HepG2 (cell line): ENCODE data around the gene TMEM170B. TPM values are rescaled to one million over a fixed set of nuclear protein-coding genes. Genes with fewer than 3 reads are reported as not detected.

Experiments
- AGO2 ChIP-seq: fragments of 200-400 bp; formaldehyde crosslinking; optimal IDR thresholded peaks from 2 replicates; pipeline ENCODE3; 2017; ENCODE audit warnings: mild to moderate bottlenecking, low read depth, low read length, moderate library complexity
- ARNT ChIP-seq: fragments of 450-650 bp; IDR thresholded peaks from 2 replicates; pipeline ENCODE4 v1.6.1; 2017
- ATF7-NPFF ChIP-seq: sonication (generic); formaldehyde crosslinking; IDR thresholded peaks from 2 replicates; pipeline ENCODE4 v1.8.1; 2023; ENCODE audit warnings: mild to moderate bottlenecking, low read depth, missing genetic modification reagents, moderate library complexity
- ELF3 ChIP-seq: IDR thresholded peaks from 2 replicates; pipeline ENCODE4 v1.6.1; 2016; ENCODE audit warnings: missing genetic modification reagents, missing compliant biosample characterization
- HOXD1 ChIP-seq: sonication (generic); formaldehyde crosslinking; IDR thresholded peaks from 2 replicates; pipeline ENCODE4 v1.5.0; 2020; ENCODE audit warnings: missing genetic modification reagents
- KDM5B ChIP-seq: sonication (generic); formaldehyde crosslinking; IDR thresholded peaks from 2 replicates; pipeline ENCODE4 v1.4.0; 2020; ENCODE audit warnings: missing genetic modification reagents, mild to moderate bottlenecking, borderline replicate concordance
- NPAS2 ChIP-seq: sonication (generic); formaldehyde crosslinking; IDR thresholded peaks from 2 replicates; pipeline ENCODE4 v1.8.0; 2022; ENCODE audit warnings: mild to moderate bottlenecking, missing genetic modification reagents, borderline replicate concordance
- PHF5A ChIP-seq: IDR thresholded peaks from one replicate; pipeline ENCODE4 v1.6.1; 2018; ENCODE audit warnings: low read depth, missing genetic modification reagents; ENCODE audit not compliant: unreplicated experiment
- PLRG1 ChIP-seq: fragments of 450-650 bp; conservative IDR thresholded peaks from 2 replicates; pipeline ENCODE4 v1.6.1; 2016
- REXO4 ChIP-seq: sonication (generic); formaldehyde crosslinking; IDR thresholded peaks from 2 replicates; pipeline ENCODE4 v1.8.0; 2022; ENCODE audit warnings: missing genetic modification reagents, mild to moderate bottlenecking, borderline replicate concordance
- SRY ChIP-seq: sonication (generic); formaldehyde crosslinking; IDR thresholded peaks from 2 replicates; pipeline ENCODE4 v1.8.0; 2022; ENCODE audit warnings: mild to moderate bottlenecking, missing genetic modification reagents
- ZFYVE20 ChIP-seq: sonication (generic); formaldehyde crosslinking; IDR thresholded peaks from 2 replicates; pipeline ENCODE4 v1.8.0; 2023; ENCODE audit warnings: low read depth, mild to moderate bottlenecking, moderate library complexity, missing genetic modification reagents, borderline replicate concordance
- ZNF3 ChIP-seq: IDR thresholded peaks from 2 replicates; pipeline ENCODE4 v1.7.0; 2017; ENCODE audit warnings: inconsistent platforms
- ZNF552 ChIP-seq: sonication (generic); formaldehyde crosslinking; IDR thresholded peaks from 2 replicates; pipeline ENCODE4 v1.9.0; 2022; ENCODE audit warnings: missing genetic modification reagents, mild to moderate bottlenecking, borderline replicate concordance
- polyA plus RNA-seq, 8 experiments: library from polyadenylated mRNA; depleted of rRNA in 3 of 8; stranded (reverse) in 7 of 8; unstranded in 1 of 8; fragments of >200 nt; fragmentation: Illumina TruSeq in 4 of 8; extraction: Trizol in 4 of 8; gene quantifications; 2 replicates each; pipeline versions ENCODE4 v1.2.1 to v1.2.3, GENCODE V29; 2011 to 2016; ENCODE audit warnings: low read depth in 4 of 8, missing spikeins in 1 of 8, mixed read lengths in 1 of 8; ENCODE audit not compliant: insufficient read depth in 1 of 8
- total RNA-seq, 5 experiments: library from RNA; depleted of rRNA; stranded (reverse); fragments of >200 nt; fragmentation: Illumina TruSeq; extraction: Trizol; gene quantifications; 2 replicates each; pipeline ENCODE4 v1.2.3, GENCODE V29; 2016; ENCODE audit warnings: low read depth in 1 of 5
- TF ChIP-seq, protein P1 (sequence below): sonication (generic); formaldehyde crosslinking; IDR thresholded peaks from 2 replicates; pipeline ENCODE4 v1.4.0; 2020; ENCODE audit warnings: missing genetic modification reagents
- TF ChIP-seq, protein P2 (sequence below): sonication (generic); formaldehyde crosslinking; IDR thresholded peaks from 2 replicates; pipeline ENCODE4; 2020; ENCODE audit warnings: missing genetic modification reagents, mild to moderate bottlenecking, borderline replicate concordance
- TF ChIP-seq, protein P3 (sequence below): sonication (generic); formaldehyde crosslinking; IDR thresholded peaks from 2 replicates; pipeline ENCODE4 v1.5.1; 2020; ENCODE audit warnings: mild to moderate bottlenecking, missing genetic modification reagents, moderate library complexity
- TF ChIP-seq, protein P4 (sequence below): fragments of 450-650 bp; IDR thresholded peaks from 2 replicates; pipeline ENCODE4 v1.6.1; 2017; ENCODE audit warnings: mild to moderate bottlenecking
- TF ChIP-seq, protein P5 (sequence below): sonication (generic); formaldehyde crosslinking; IDR thresholded peaks from 2 replicates; pipeline ENCODE4 v1.5.1; 2020; ENCODE audit warnings: missing genetic modification reagents, mild to moderate bottlenecking, borderline replicate concordance

The TMEM170B gene
- total and polyA plus RNA-seq, 2 of the 13 experiments (the other 11 are each of a cell fraction or from before 2014, with no cell fraction given), result 3.3 to 9.4 TPM

DNA sequence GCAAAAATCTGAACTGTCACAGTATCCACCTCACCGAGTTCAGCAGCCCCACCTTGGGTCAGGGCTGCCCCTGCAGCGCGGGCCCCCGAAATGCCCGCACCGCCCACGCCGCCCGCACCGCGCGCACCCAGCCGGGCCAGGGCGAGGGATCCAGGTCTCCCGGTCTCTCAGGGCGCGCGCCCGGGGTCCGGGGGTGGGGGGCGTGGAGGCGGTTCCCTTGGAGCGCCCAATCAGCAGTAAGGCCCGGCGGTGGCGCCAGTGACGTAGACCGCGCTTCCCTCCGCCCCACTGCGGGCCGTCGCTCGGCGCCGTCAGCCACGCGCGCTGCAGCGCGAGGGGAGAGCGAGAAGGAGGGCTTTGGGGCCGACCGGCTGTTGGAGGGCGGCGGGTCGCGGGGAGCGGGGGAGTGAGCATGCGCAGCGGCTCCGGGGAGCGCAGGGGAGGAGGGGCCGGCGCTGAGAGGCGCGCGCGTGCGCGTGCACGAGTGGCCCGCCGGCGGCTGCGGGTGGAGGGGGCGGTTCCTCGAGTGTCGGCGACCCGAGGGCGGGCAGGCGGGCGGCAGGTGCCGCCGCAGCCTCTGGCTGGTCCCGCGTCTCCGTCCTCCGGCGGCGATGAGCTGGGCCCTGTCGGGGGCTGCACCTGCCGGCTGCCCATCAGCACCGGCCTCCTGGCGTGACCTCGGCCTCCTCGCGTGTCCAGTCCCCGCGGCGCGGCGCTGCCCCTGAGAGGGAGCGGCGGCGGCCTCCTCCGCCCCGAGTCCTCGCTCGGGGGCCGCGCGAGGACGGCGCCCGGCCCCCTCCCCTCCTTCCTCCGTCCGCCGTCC, at the start of gene TMEM170B (continued):
- TF ChIP-seq ZFYVE20 (CRISPR knock-in tag), result 0 out of 2 replicates have a peak, but pooled peaks have one; percentile 61
- peak; percentile 60; the same call in 1 of the 2 replicates for TF ChIP-seq ELF3 (CRISPR knock-in tag)
- no peak for TF ChIP-seq ARNT
- TF ChIP-seq AGO2, result no peak
- TF ChIP-seq, protein P1, sequence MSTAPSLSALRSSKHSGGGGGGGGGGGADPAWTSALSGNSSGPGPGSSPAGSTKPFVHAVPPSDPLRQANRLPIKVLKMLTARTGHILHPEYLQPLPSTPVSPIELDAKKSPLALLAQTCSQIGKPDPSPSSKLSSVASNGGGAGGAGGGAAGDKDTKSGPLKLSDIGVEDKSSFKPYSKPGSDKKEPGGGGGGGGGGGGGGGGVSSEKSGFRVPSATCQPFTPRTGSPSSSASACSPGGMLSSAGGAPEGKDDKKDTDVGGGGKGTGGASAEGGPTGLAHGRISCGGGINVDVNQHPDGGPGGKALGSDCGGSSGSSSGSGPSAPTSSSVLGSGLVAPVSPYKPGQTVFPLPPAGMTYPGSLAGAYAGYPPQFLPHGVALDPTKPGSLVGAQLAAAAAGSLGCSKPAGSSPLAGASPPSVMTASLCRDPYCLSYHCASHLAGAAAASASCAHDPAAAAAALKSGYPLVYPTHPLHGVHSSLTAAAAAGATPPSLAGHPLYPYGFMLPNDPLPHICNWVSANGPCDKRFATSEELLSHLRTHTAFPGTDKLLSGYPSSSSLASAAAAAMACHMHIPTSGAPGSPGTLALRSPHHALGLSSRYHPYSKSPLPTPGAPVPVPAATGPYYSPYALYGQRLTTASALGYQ, result peak; percentile 36; the same call in 1 of the 2 replicates
- no peak for TF ChIP-seq NPAS2 (CRISPR knock-in tag)
- TF ChIP-seq PLRG1, result no peak
- TF ChIP-seq HOXD1 (CRISPR knock-in tag), result 0 out of 2 replicates have a peak, but pooled peaks have one; percentile 60
- peak; percentile 5; the same call in 1 of the 2 replicates for TF ChIP-seq ZNF552 (CRISPR knock-in tag)
- TF ChIP-seq, protein P2, sequence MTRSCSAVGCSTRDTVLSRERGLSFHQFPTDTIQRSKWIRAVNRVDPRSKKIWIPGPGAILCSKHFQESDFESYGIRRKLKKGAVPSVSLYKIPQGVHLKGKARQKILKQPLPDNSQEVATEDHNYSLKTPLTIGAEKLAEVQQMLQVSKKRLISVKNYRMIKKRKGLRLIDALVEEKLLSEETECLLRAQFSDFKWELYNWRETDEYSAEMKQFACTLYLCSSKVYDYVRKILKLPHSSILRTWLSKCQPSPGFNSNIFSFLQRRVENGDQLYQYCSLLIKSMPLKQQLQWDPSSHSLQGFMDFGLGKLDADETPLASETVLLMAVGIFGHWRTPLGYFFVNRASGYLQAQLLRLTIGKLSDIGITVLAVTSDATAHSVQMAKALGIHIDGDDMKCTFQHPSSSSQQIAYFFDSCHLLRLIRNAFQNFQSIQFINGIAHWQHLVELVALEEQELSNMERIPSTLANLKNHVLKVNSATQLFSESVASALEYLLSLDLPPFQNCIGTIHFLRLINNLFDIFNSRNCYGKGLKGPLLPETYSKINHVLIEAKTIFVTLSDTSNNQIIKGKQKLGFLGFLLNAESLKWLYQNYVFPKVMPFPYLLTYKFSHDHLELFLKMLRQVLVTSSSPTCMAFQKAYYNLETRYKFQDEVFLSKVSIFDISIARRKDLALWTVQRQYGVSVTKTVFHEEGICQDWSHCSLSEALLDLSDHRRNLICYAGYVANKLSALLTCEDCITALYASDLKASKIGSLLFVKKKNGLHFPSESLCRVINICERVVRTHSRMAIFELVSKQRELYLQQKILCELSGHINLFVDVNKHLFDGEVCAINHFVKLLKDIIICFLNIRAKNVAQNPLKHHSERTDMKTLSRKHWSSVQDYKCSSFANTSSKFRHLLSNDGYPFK (CRISPR knock-in tag), result no peak
- TF ChIP-seq KDM5B, result peak; percentile 75
- no peak for TF ChIP-seq REXO4 (CRISPR knock-in tag)
- TF ChIP-seq, protein P3, sequence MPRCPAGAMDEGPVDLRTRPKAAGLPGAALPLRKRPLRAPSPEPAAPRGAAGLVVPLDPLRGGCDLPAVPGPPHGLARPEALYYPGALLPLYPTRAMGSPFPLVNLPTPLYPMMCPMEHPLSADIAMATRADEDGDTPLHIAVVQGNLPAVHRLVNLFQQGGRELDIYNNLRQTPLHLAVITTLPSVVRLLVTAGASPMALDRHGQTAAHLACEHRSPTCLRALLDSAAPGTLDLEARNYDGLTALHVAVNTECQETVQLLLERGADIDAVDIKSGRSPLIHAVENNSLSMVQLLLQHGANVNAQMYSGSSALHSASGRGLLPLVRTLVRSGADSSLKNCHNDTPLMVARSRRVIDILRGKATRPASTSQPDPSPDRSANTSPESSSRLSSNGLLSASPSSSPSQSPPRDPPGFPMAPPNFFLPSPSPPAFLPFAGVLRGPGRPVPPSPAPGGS (CRISPR knock-in tag), result peak; percentile 72; the same call in 1 of the 2 replicates
- no peak for TF ChIP-seq PHF5A
- TF ChIP-seq, protein P4, sequence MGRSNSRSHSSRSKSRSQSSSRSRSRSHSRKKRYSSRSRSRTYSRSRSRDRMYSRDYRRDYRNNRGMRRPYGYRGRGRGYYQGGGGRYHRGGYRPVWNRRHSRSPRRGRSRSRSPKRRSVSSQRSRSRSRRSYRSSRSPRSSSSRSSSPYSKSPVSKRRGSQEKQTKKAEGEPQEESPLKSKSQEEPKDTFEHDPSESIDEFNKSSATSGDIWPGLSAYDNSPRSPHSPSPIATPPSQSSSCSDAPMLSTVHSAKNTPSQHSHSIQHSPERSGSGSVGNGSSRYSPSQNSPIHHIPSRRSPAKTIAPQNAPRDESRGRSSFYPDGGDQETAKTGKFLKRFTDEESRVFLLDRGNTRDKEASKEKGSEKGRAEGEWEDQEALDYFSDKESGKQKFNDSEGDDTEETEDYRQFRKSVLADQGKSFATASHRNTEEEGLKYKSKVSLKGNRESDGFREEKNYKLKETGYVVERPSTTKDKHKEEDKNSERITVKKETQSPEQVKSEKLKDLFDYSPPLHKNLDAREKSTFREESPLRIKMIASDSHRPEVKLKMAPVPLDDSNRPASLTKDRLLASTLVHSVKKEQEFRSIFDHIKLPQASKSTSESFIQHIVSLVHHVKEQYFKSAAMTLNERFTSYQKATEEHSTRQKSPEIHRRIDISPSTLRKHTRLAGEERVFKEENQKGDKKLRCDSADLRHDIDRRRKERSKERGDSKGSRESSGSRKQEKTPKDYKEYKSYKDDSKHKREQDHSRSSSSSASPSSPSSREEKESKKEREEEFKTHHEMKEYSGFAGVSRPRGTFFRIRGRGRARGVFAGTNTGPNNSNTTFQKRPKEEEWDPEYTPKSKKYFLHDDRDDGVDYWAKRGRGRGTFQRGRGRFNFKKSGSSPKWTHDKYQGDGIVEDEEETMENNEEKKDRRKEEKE, result no peak
- TF ChIP-seq, protein P5, sequence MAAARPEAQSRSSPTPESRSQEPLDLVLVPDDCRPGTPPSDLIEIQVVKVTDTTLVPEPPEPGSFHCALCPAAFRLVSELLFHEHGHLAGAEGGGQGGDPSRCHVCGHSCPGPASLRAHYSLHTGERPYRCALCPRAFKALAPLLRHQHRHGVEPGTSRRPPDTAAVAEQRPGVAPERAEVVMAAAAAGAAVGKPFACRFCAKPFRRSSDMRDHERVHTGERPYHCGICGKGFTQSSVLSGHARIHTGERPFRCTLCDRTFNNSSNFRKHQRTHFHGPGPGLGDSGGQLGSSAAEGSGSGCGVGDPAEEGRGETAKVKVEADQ, result peak; percentile 82; the same call in 1 of the 2 replicates
- TF ChIP-seq ZNF3, result no peak
- peak; percentile 64; the same call in 1 of the 2 replicates for TF ChIP-seq ATF7-NPFF (CRISPR knock-in tag)
- peak; percentile 30; the same call in 1 of the 2 replicates for TF ChIP-seq SRY (CRISPR knock-in tag)
